ENCODE data around the gene LYPLAL1. TPM values are rescaled to one million over a fixed set of nuclear protein-coding genes. Genes with fewer than 3 reads are reported as not detected.
"Not testable (repeated sequence)": the region's sequence is repeated elsewhere in the genome, so short reads cannot be mapped to it uniquely, and the experiment has no call there.

The LYPLAL1 gene
- total RNA-seq, 1 donor from 2014 or later, result 14.6 TPM

DNA sequence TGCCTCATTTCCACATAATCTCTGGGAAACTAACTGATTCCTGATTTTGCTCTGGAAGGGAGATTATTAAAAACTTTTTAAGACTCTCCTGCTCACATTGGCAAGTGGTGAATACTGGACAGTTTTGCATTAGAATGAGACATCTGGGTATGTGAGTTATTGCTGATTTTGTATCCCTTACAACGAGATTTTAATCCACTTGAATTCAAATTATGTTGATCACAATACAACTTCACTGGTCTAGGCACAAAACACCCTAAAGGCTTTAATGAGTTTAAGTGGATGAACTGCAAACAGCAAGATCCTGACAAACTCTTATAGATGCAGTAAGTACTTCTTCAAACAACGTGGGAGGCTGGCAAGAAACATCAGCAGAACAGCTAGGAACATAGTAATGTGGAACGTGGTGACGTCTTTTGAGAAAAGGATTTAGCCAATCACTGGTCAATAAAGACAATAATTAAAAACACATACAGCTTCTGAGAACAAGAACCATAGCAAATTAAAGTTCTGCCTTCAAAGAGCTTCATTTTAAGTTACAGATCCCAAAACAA, 10.2 kb upstream of the LYPLAL1 start:
- DNase-seq (ENCODE audit: low read depth, low spot score), result no peak

DNA sequence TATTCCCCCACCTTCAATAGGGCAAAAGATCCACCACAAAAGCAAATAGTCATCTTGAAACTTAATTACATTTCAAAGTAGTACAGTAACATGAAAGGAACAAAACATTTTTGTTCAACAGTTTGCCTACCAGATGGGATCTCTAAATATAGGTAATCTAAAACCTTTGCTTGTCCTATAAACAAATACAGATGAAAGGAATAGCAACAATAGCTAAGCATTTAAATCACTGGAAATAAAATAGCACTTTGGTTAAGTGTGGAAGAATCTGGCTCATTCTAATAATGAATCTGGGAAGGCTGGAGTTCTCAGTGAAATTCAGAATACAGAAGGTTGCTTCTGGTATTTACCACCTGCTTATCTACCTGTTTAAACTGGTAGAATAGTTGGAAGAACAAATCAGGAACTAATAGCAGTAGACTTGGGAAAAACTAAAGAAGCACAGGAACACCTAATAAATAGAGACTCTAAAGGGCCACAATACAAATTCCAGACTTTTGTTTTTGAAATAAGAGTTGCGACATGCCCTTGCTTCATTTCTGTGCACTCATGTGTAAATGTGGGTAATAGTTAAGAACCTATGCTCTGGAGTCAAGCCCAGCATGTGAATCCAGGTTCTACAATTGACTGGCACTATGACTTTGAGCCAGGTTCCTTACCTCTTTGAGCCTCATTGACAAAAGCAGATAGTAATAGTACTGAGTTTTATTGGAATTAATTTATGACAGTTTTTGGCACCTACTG, 2.3 kb upstream of the LYPLAL1 start:
- DNase-seq (ENCODE audit: low read depth, low spot score), result no peak

GRCh38 chr1:219172821-219173220, 857 bp upstream of the LYPLAL1 start:
- DNase-seq (ENCODE audit: low read depth, low spot score), result no peak

DNA sequence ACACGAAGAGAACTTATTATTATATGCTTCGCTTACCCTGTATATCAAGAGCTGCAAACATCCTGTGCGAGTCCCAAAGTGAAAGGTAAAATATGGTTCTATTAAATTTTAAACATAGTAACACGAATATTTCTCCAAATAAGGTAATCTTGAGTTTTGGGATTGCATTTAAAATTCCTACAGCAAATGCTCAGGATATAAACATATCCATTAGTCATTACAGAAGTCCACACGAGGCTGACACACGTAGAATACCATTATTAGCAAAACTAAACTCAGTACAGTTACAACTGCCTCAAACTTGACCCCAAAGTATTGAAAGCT, 282 bp upstream of the LYPLAL1 start:
- DNase-seq (ENCODE audit: low read depth, low spot score), result no peak

DNA sequence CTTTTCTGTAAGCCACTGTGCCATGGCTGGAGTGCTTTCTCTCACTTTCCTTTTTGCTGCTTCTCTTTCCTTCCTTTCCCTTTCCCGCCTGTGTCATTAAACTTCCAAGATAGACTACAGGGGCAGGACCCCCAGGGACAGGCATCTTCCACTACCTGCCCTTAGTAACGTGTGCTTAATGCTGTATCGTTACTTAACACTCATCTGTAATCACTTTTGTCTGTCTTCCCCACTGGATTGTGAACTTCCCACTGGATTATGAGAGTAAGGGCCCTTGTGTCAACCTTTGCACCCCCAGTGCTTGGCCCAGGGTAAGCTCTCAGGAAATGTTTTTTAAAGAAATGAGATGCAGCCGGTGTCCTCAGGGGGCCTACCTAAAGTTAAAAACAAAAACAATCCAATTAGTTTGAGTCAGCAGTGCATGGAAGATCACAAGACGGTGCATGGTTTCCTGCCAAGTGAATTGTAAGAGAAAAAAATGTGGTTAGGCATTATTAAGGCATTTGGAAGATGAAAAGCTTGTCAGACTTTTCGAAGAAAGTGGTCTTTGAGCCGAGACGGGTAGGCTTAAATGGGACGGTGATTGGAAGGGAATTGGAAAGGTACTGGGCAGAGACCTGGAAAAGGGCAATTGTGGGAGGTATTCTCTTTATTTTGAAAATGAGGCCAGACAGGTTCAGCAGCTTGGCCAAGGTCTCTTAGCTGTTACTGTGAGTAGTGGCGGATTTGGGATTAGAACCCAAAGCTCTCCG, 958 bp downstream of the LYPLAL1 start:
- peak; percentile 55 for DNase-seq (ENCODE audit: low read depth, low spot score)

- no peak for DNase-seq (ENCODE audit: low read depth, low spot score)
Observed at GRCh38 chr1:219175212-219175564, 1.5 kb downstream of the LYPLAL1 start.

- no peak for DNase-seq (ENCODE audit: low read depth, low spot score)
Observed at GRCh38 chr1:219176168-219176567, 2.5 kb downstream of the LYPLAL1 start.

- no peak for DNase-seq (ENCODE audit: low read depth, low spot score)
Observed at GRCh38 chr1:219177363-219177762, 3.7 kb downstream of the LYPLAL1 start.

DNA sequence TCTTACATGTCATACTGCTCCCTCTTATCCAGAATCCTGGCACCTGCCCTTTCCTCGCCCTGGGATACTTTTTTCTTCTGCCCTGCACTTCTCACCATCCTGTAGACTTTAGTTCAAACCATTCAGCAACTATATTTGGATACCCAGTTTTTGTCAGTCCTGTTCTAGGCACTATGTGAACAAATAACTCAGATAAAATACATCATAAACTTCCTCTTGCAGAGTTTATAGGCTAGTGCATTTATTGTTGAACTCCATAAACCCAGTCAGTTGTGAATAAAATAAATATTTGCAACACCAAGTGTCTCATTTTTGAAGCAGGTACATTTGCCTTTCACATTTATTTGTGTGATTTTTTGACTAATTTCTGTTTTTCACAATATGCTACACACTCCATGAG, 4.3 kb downstream of the LYPLAL1 start:
- DNase-seq (ENCODE audit: low read depth, low spot score), result no peak

DNA sequence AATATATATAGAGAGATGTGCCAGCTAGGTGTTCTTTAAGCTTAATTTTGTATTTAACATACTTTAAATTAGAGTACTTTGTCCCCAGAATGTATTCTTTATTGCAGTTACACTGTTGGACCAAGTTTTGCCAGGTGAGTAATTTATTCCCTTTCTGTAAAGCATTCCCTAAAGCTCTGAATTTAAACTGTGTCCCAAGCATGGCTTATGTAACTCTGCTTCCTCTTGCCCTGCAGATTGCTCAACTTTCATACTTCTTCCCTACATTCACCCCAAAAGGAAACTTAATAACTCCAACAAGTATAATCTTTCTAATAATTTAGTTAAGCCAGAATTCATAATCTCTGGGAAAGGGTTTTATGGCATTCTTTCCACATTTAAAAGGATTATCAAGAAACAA, 5.6 kb downstream of the LYPLAL1 start:
- no peak for DNase-seq (ENCODE audit: low read depth, low spot score)

GRCh38 chr1:219184337-219184736, 10.7 kb downstream of the LYPLAL1 start:
- no peak for DNase-seq (ENCODE audit: low read depth, low spot score)

GRCh38 chr1:219185486-219186117, 11.9 kb downstream of the LYPLAL1 start:
- DNase-seq (ENCODE audit: low read depth, low spot score), result no peak

DNA sequence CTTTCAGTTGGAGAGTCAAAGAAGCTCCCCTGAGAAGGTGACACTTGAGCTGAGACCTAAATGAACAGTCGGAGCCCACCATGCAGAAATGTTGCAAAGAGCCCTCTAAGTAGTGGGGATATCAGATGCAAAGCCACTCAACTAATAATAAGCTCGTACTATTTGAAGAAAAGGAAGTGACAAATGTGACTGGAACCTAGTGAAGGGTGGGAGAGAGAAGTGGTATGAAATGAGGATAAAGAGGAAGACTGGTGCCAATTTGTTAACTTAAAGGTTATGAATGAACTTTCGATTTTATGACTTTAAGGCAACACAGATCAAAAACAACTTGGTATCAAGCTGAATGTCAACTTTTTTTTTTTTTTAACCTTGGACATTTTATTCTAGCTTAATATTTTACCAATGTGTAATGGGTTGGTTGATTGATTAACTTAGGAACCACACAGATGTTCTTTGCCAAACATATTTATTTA, 14.7 kb downstream of the LYPLAL1 start:
- no peak for DNase-seq (ENCODE audit: low read depth, low spot score)

DNA sequence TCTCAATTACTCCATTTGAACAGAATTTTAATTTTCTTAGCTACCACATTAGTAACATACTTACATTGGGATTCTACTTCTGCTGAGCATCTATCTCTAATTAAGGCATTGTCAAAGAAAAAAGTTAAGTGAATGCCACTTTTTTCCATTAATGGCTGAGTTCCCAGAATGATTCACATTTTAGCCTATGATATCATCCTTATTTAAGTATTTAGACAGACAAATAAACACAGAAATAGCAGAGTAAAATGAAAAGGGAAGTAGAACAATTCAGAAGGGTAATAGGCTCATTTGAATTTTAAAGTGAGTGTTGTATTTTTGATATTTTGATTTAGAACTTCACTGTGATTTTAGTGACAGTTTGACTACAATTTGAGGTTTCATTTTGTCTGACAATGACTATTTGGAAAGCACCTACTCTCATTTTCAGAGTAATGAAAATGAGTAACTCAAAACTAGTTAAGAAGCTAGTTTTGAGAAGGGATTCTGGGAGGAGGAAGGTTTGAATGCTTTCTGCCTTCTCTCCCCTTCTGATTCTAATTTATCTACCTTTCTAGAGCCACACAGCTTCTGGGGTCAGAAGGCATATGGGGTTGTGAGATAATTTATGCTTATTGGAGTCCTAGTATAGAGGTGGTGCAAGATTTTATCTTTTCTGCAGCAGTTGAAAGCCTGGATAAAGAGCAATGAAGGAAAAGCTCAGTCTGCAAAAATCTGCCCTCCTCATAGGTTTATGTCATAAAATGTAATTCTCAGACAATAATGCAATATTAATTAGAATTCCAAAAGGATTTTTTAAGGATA, 15.5 kb downstream of the LYPLAL1 start:
- peak; percentile 49 for DNase-seq (ENCODE audit: low read depth, low spot score)

DNA sequence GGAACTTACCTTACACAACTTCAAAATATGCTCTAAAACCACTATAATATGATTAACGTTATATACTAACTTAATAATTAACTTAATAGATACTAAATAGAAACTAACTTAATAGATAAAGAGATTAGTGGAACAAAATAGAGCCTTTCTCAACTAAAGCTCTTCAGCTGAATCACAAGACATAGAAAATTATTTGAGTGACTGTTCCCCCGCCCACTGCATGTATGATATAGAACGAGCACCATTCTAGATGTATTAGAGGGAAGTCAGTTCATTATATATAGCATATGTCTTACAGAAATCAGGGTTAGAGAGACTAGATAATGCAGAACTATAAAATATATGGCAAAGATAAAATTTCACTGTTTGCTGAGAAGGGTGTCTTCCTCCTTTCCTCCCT, 16.3 kb downstream of the LYPLAL1 start:
- DNase-seq (ENCODE audit: low read depth, low spot score), result no peak

DNA sequence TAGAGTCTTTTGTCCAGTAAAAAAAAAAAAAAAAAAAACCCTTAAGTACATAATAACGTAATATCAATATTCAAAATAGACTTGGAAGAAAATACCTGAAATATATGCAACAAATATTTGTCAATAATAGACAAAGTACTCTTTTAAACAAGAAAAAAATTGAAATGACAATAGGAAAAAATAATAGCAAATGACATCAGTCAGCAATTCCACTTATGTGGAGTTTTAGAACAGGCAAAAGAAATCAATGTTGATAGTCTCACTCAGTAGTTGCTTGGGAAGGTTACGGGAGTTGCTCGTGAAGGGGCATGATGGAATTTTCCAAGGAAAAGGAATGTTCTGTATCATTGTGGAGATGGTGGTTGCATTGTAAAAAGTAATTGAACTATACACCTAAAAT, 16.9 kb downstream of the LYPLAL1 start:
- DNase-seq (ENCODE audit: low read depth, low spot score), result no peak

DNA sequence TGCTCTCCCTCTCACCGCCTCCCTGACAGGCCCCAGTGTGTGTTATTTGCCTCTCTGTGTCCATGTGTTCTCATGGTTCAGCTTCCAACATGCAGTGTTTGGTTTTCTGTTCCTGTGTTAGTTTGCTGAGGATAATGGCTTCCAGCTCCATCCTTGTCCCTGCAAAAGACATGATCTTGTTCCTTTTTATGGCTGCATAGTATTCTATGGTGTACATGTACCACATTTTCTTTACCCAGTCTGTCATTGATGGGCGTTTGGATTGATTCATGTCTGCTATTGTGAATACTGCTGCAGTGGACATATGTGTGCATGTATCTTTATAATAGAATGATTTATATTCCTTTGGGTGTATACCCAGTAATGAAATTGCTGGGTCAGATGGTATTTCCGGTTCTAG, 22.2 kb downstream of the LYPLAL1 start:
- DNase-seq (ENCODE audit: low read depth, low spot score), result not testable (repeated sequence)

DNA sequence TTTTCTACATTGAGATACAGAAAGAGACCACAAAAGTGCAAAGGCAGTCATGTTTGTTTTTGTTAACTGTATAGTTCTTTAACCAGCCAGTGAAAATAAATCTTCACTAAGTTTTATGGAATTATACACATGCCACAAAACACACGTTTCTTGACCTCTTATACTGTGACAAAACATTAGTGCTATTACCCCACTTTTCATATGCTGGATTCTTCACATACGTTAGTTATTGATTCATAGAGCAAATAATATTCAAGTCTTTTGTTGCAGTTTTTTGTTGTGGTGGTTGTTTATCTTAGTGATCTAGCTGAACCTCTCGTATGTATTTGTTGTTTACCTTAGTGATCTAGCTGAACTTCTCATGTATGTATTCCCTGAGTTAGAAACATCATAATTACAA, 28.0 kb downstream of the LYPLAL1 start:
- DNase-seq (ENCODE audit: low read depth, low spot score), result no peak

DNA sequence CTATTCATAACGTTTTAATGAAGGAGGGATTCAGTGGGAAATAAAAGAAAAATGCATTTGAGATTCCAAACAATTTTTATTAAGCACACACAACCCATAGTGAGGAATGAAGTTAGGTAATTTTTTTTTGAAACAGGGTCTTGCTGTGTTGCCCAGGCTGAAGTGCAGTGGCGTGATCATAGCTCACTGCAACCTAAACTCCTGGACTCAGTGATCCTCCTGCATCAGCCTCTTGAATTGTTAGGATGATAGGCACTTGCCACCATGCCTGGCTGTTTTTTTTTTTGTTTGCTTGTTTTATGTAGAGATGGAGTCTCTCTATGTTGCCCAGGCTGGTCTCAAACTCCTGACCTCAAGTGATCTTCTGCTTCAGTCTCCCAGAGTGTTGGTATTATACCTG, 28.9 kb downstream of the LYPLAL1 start:
- DNase-seq (ENCODE audit: low read depth, low spot score), result no peak

- no peak for DNase-seq (ENCODE audit: low read depth, low spot score)
Observed at GRCh38 chr1:219206350-219206749, 32.7 kb downstream of the LYPLAL1 start.

DNA sequence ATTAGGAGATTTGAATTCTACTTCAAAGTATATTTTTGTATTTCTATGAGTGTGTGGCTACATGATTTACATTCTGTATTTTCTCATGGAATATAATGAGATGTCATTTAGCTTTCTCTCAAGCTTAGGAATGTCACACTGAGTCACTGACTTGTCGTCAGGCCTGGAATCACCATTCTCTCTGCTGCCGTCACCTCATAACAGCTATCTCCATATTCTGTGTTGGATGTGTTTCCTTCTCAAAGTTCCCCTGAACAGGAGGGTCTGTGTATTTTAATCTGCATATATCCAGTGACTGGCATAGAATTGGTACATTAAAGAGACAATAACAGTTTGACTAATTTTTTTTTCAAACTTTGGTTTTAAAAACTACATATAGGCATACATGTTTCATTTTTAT, 35.9 kb downstream of the LYPLAL1 start:
- no peak for DNase-seq (ENCODE audit: low read depth, low spot score)

DNA sequence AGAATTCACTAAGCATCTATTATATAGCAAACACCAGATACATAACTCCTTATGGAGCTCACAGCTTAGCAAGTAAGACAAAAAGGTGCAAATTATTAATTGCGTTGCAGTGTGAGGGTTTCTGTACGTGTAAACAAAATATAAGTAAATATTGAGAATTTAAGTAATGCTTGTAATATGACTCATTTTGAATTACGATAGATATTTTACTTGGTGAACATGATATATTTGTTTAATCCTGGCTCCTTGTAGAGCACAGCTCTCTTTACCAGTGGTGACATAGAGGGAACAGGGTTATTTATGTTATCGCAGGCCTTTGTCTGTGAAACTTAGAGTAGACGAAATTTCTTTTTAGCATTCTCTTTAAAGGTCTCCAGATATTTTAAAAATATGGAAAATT, 36.4 kb downstream of the LYPLAL1 start:
- DNase-seq (ENCODE audit: low read depth, low spot score), result no peak

All from pulmonary artery endothelial cell (primary cell).